ENCODE measurements around the gene ABRAXAS1.

- TF ChIP-seq CTCF (IDR thresholded peaks at IDR 0.05) (no peak), POLR2A (IDR thresholded peaks at IDR 0.05) (no peak)
These were observed 42.8 kb upstream of the ABRAXAS1 start for GRCh38 chr4:83527671-83528070.
